ENCODE data around the gene DNAJC13.
"Not testable (repeated sequence)": the region's sequence is repeated elsewhere in the genome, so short reads cannot be mapped to it uniquely, and the experiment has no call there.

DNAJC13 gene

GRCh38 chr3:132416807-132417694, at the start of gene DNAJC13:
TSS of gene DNAJC13 (plus strand) at chr3:132417502. CDS start at chr3:132434551, 17,049 bp downstream.
- DNase-seq (ENCODE audit: extremely low read depth in 1 of 2, low read depth in 1 of 2): peak; percentile 79 to 87

DNA sequence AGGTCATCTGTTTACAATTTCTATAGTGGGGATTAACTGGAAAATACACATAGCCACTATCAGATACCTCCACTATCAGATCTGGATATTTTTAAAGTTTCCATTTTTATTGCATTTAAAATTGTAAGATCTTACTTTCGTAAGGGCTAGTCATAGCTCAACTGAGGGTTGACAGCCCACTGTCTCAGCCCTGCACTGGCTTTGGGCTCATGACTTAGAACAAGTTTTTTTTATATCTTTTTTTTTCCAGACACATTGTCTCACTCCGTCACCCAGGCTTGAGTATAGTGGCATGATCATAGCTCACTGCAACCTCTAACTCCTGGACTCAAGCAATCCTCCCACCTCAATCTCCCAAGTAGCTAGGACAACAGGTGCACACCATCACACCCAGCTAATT, 48.8 kb upstream of the DNAJC13 start:
- no peak for DNase-seq (ENCODE audit: extremely low read depth in 1 of 2, low read depth in 1 of 2)

GRCh38 chr3:132368962-132369361, 48.3 kb upstream of the DNAJC13 start:
- no peak for DNase-seq (ENCODE audit: extremely low read depth in 1 of 2, low read depth in 1 of 2)

DNA sequence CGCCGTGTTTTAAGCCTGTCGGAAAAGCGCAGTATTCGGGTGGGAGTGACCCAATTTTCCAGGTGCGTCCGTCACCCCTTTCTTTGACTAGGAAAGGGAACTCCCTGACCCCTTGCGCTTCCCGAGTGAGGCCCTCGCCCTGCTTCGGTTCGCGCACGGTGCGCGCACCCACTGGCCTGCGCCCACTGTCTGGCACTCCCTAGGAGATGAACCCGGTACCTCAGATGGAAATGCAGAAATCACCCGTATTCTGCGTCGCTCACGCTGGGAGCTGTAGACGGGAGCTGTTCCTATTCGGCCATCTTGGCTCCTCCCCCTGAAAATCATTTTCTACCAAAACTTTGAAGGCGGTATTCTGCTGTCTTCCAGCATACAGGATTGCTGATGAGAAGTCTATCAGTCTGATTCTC, 40.4 kb upstream of the DNAJC13 start:
- DNase-seq (ENCODE audit: extremely low read depth in 1 of 2, low read depth in 1 of 2): not testable (repeated sequence)

DNA sequence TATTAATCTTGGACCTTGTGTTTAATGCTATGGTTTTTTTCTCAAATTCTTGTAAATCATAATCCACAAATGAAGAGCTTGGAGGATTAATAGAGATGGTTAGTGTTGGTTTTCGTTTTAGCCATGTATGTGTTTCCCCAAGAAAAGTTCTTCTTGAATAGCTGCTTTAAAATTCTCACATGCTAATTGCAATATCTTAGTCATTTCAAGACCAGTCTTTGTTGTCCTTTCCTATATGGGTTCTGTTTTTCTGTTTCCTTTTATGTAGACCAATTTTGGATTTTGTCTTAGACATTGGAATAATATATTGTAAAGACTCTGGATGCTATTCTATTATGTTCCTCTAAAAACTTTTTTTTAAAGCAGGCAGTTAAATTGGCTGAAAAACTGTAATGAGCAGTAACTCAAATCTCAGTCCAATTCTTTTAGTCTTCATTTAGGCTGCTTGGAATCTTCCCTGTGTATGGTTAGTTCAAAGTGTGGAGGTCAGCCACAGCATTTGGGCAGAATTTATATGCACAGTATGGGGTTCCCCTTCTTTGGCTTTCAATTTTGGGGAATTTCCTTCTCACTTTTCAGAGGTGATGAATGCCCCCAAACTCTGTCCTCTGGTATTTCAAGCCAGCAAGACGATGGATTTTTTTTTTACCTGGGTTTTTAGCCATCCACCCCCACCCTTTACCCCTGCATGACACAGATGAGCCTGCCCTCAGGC, 39.1 kb upstream of the DNAJC13 start:
- DNase-seq (ENCODE audit: extremely low read depth in 1 of 2, low read depth in 1 of 2): no peak

- no peak for DNase-seq (ENCODE audit: extremely low read depth in 1 of 2, low read depth in 1 of 2)
Observed at GRCh38 chr3:132378846-132379245, 38.5 kb upstream of the DNAJC13 start.

GRCh38 chr3:132380920-132381319, 36.4 kb upstream of the DNAJC13 start:
- no peak for DNase-seq (ENCODE audit: extremely low read depth in 1 of 2, low read depth in 1 of 2)

GRCh38 chr3:132381348-132381944, 35.9 kb upstream of the DNAJC13 start:
- DNase-seq (ENCODE audit: extremely low read depth in 1 of 2, low read depth in 1 of 2): no peak

DNA sequence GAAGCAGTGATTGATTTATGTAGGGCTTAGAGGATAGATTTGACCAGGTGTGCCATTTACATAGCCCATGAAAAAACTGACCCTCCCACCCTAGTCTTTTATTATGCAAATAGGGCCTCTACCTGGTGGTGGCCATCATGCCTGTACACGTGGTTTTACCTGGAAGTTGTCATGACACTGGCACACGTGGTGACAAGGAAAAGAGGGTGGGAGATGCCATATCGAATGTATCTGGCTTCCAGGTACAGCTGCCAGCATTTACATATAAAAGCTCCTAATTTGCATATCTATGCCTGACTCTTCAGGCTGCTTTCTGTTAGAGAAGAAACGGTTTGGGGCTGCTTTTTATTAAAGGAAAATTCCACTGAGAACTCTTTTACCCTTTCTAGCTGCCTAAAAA, 35.0 kb upstream of the DNAJC13 start:
- no peak for DNase-seq (ENCODE audit: extremely low read depth in 1 of 2, low read depth in 1 of 2)

DNA sequence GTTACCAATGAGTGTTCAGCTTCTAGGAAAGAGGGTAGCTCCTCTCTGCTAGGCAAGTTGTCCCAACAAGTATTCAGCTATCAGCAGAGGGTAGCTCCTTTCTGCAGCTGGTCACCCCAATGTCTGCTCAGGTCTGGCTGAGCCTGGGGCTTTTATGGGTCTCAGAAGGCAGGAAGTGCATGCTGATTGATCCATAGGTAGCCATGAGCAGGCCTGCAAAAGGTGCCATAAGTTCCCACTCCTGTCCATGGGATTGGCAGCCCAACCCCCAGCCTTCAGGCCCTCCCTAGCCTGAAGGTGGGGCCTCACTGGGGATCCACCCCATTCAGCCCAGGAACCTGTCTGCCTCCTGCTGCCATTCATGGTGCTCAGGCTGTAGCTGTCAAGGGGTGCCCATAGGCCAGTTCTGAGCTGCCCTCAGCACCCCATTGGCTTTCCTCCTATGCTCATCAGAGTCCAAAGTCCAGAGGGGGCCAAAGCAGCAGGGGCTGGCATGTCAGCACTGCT, 34.6 kb upstream of the DNAJC13 start:
- no peak for DNase-seq (ENCODE audit: extremely low read depth in 1 of 2, low read depth in 1 of 2)

- no peak for DNase-seq (ENCODE audit: extremely low read depth in 1 of 2, low read depth in 1 of 2)
Observed at GRCh38 chr3:132386259-132386658, 31.0 kb upstream of the DNAJC13 start.

GRCh38 chr3:132392675-132393074, 24.6 kb upstream of the DNAJC13 start:
- not testable (repeated sequence) for DNase-seq (ENCODE audit: extremely low read depth in 1 of 2, low read depth in 1 of 2)

DNA sequence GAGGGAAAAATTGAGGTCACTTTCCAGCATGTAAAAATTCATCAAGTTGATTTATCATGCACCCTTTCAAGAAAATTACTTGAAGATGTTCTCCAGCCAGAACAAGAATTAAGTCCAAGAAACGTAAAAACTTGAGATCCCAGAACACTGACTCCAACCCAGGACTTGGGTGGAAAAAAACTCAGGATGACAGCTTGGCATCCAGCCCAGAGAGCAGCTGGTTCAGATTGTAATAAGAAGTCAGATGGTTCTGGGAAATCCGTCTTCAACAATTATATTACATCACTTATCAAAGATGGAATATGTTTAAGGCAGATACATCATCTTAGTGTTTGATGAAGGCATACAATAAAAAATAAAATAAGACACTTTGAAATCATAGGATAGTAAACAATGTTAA, 23.0 kb upstream of the DNAJC13 start:
- DNase-seq (ENCODE audit: extremely low read depth in 1 of 2, low read depth in 1 of 2): no peak

DNA sequence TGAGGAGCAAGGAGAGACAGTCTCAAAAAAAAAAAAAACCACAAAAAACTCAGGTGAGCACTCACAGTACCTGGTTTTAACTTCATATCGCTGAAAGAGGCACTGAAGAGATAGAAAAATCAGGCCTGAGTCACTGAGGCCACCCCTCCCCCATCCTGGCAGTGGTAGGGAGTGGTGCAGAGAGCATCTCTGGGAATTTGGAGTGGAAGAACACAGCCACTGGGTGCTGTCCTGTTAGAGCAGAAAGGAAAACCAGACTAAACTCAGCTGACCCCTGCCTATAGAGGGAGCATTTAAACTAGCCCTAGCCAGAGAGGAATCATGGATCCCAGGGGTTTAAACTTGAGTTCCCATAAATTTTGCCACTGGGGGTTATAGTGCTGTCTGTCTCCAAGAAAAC, 22.2 kb upstream of the DNAJC13 start:
- no peak for DNase-seq (ENCODE audit: extremely low read depth in 1 of 2, low read depth in 1 of 2)

- DNase-seq (ENCODE audit: extremely low read depth in 1 of 2, low read depth in 1 of 2): no peak
Observed at GRCh38 chr3:132396255-132396654, 21.0 kb upstream of the DNAJC13 start.

- not testable (repeated sequence) for DNase-seq (ENCODE audit: extremely low read depth in 1 of 2, low read depth in 1 of 2)
Observed at GRCh38 chr3:132396776-132397175, 20.5 kb upstream of the DNAJC13 start.

DNA sequence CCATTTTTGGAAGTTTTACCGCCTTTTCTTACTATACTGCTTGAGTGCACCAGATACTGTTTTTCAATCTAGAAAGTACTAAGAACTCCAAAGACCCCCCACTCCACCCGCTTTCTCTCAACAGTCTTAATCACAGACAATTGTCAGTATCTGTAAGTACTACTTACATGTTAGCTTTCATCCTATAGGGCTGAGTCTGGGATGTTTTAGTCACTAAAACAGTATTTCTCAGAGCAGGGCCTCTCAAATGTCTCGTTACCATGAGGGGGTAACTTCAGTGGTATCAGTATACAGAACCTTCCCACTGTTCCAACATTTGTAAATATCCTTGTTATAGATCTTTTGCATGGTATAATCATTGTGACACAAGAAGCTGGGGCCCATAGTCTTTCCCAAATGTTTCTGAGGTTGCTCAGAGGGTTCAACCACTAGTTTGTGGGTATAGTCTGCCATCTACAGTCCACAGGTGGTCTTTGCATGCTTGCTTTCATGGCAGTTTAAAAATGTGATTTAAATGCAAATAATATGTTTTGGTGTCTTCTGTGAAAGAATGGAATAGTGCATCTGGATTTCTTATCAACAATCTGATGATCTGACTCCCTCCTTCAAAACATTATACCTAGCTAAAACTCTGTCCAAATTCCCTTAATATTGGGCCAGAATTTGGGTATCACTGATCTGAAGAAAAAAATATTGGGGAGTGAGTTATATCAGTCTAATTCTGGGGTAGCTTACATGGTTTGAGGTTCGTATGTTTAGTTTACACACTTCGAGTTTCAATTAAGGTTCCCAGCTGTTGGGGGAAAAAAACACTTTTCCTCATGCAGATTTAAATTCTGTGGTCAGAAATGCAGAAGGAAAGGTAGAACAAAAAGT, 18.0 kb upstream of the DNAJC13 start:
- no peak for DNase-seq (ENCODE audit: extremely low read depth in 1 of 2, low read depth in 1 of 2)

- no peak for DNase-seq (ENCODE audit: extremely low read depth in 1 of 2, low read depth in 1 of 2)
Observed at GRCh38 chr3:132401255-132401654, 16.0 kb upstream of the DNAJC13 start.

- DNase-seq (ENCODE audit: extremely low read depth in 1 of 2, low read depth in 1 of 2): no peak
Observed at GRCh38 chr3:132404276-132404675, 13.0 kb upstream of the DNAJC13 start.

DNA sequence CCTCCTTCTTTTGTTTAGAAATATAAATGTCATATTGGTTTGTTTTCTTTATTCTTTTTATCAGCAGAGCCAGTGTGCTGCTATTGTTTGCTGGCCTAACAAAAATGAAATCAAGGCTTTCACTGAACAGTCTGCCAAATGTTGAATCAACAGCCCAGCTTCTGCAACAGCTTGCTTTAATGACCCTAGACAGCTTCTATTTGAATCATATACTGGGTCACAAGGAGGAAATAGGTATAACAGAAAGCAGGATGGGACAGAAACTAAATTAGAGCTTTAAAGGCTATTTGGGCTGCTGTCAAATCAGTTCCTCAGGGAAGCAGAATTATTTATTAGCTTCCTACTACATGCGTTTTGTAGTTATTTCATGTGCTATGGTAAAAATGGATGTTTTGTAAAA, 12.1 kb upstream of the DNAJC13 start:
- DNase-seq (ENCODE audit: extremely low read depth in 1 of 2, low read depth in 1 of 2): no peak
